ENCODE results near the gene CD44.

Gene CD44

DNA sequence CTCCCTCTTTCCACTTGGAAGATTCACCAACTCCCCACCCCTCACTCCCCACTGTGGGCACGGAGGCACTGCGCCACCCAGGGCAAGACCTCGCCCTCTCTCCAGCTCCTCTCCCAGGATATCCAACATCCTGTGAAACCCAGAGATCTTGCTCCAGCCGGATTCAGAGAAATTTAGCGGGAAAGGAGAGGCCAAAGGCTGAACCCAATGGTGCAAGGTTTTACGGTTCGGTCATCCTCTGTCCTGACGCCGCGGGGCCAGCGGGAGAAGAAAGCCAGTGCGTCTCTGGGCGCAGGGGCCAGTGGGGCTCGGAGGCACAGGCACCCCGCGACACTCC is 397 bp upstream of the CD44 start:
- no peak for TF ChIP-seq EZH2 (IDR thresholded peaks at IDR 0.05; ENCODE audit: borderline replicate concordance, low read depth, low read length, severe bottlenecking)
- TF ChIP-seq, protein P1, sequence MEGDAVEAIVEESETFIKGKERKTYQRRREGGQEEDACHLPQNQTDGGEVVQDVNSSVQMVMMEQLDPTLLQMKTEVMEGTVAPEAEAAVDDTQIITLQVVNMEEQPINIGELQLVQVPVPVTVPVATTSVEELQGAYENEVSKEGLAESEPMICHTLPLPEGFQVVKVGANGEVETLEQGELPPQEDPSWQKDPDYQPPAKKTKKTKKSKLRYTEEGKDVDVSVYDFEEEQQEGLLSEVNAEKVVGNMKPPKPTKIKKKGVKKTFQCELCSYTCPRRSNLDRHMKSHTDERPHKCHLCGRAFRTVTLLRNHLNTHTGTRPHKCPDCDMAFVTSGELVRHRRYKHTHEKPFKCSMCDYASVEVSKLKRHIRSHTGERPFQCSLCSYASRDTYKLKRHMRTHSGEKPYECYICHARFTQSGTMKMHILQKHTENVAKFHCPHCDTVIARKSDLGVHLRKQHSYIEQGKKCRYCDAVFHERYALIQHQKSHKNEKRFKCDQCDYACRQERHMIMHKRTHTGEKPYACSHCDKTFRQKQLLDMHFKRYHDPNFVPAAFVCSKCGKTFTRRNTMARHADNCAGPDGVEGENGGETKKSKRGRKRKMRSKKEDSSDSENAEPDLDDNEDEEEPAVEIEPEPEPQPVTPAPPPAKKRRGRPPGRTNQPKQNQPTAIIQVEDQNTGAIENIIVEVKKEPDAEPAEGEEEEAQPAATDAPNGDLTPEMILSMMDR (IDR thresholded peaks at IDR 0.05; ENCODE audit: borderline replicate concordance, extremely low read depth, low read length, poor library complexity, severe bottlenecking) = no peak
- ATAC-seq (ENCODE audit: insufficient read depth, low read depth) (no peak), DNase-seq (no peak)
- H3K9me3 ChIP-seq (ENCODE audit: insufficient read depth, low read length, severe bottlenecking) = no peaks in the 10 kb centered on the region
- H4K20me1 ChIP-seq (ENCODE audit: insufficient read depth, low read length) = peaks cover 6% of the 10 kb centered on the region; the same call in 1 of the 2 replicates
- H2AFZ ChIP-seq (ENCODE audit: low read depth, low read length) = peak overlapping the region; percentile 97
- H3K27ac ChIP-seq (ENCODE audit: low read length) = peak overlapping the region; percentile 87
- peak overlapping the region; percentile 60 to 89; a peak in 3 of 4 replicates for H3K4me3 ChIP-seq (ENCODE audit: low read depth in 1 of 2, low read length in 2 of 2)
- no peaks in the 10 kb centered on the region for H3K27me3 ChIP-seq (ENCODE audit: insufficient read depth, low read length, poor library complexity)
- peak overlapping the region; percentile 88 for H3K9ac ChIP-seq (ENCODE audit: low read depth, low read length)
- peaks cover 3% of the 10 kb centered on the region; the same call in 1 of the 2 replicates for H3K36me3 ChIP-seq (ENCODE audit: insufficient read depth, low read length)
- H3K4me1 ChIP-seq (ENCODE audit: insufficient read depth, low read length) = peaks cover 57% of the 10 kb centered on the region
- peaks cover 50% of the 10 kb centered on the region for H3K79me2 ChIP-seq (ENCODE audit: insufficient read depth, low read length)
- peak overlapping the region; percentile 92 for H3K4me2 ChIP-seq (ENCODE audit: insufficient read depth, low read length)

DNA sequence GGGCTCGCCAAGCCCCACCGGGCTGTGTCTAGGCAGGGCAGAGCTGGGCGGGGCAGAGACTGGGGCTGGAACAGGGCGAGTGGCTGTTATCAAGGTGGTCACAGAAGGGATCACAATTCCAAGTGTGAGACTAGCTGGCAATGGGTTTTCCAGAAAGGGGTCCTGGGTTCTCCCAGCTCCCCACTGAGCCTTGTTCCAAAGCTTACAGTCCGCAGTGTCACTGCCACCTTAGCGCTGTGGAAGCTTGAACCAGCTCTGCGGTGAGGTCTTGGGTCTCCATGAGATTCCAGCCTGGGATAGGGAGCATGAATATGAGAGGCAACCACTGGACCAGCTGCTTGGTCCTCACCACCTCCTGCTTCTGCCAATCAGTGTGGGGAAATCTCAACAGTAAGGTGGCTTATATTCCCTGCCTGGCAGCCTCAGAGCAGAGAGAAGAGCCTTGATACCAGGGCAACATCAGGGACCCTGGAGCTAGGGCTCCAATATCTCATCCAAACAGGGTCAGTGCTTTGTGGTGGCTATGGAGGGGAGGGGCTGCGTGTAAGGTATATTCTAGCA is 831 bp downstream of the CD44 start:
- Histone ChIP-seq H3K27me3 (ENCODE audit: insufficient read depth, low read length, poor library complexity) (no peaks in the 10 kb centered on the region), H3K9me3 (ENCODE audit: insufficient read depth, low read length, severe bottlenecking) (no peaks in the 10 kb centered on the region), H3K4me3 (ENCODE audit: low read depth in 1 of 2, low read length in 2 of 2) (peak overlapping the region; percentile 60 to 89), H2AFZ (ENCODE audit: low read depth, low read length) (peak overlapping the region; percentile 97), H3K9ac (ENCODE audit: low read depth, low read length) (peak overlapping the region; percentile 88), H4K20me1 (ENCODE audit: insufficient read depth, low read length) (peaks cover 10% of the 10 kb centered on the region; the same call in 1 of the 2 replicates), H3K36me3 (ENCODE audit: insufficient read depth, low read length) (peaks cover 4% of the 10 kb centered on the region), H3K4me2 (ENCODE audit: insufficient read depth, low read length) (peak overlapping the region; percentile 92), H3K27ac (ENCODE audit: low read length) (peak overlapping the region; percentile 87), H3K4me1 (ENCODE audit: insufficient read depth, low read length) (peaks cover 69% of the 10 kb centered on the region), H3K79me2 (ENCODE audit: insufficient read depth, low read length) (peaks cover 58% of the 10 kb centered on the region)
- peak; percentile 35 for DNase-seq
- no peak for TF ChIP-seq EZH2 (IDR thresholded peaks at IDR 0.05; ENCODE audit: borderline replicate concordance, low read depth, low read length, severe bottlenecking)
- TF ChIP-seq, protein P1 (IDR thresholded peaks at IDR 0.05; ENCODE audit: borderline replicate concordance, extremely low read depth, low read length, poor library complexity, severe bottlenecking) = no peak
- ATAC-seq (ENCODE audit: insufficient read depth, low read depth) = peak; percentile 20

DNA sequence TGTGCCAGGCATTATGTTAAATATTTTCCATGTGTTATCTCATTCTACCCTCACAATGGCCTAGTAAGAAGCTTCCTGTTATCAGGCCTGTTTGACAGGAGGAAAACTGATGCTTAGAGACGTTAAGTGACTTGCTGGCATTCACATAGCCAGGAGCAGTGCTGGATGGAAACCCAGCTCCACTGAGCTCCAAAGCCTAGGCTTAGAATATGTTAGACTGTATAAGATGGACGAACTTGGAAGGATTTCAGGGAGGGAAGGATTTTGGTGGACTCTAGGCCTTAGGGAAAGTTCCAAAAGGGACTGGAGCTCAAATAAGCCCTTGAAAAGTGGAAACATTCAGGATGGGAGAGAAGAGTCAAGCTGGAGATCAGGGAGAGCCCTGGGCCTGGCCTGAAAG is 2.1 kb downstream of the CD44 start:
- H3K27ac ChIP-seq (ENCODE audit: low read length) = peak overlapping the region; percentile 87
- peak overlapping the region in 1 of 2 experiments; percentile 89; a peak in 2 of 4 replicates for H3K4me3 ChIP-seq (ENCODE audit: low read depth in 1 of 2, low read length in 2 of 2)
- H3K4me1 ChIP-seq (ENCODE audit: insufficient read depth, low read length) = peaks cover 79% of the 10 kb centered on the region
- TF ChIP-seq, protein P1 (IDR thresholded peaks at IDR 0.05; ENCODE audit: borderline replicate concordance, extremely low read depth, low read length, poor library complexity, severe bottlenecking) = no peak
- TF ChIP-seq EZH2 (IDR thresholded peaks at IDR 0.05; ENCODE audit: borderline replicate concordance, low read depth, low read length, severe bottlenecking) = no peak
- DNase-seq (no peak), ATAC-seq (ENCODE audit: insufficient read depth, low read depth) (no peak)
- peak overlapping the region; percentile 92 for H3K4me2 ChIP-seq (ENCODE audit: insufficient read depth, low read length)
- peaks cover 12% of the 10 kb centered on the region; the same call in 1 of the 2 replicates for H4K20me1 ChIP-seq (ENCODE audit: insufficient read depth, low read length)
- no peak overlapping the region for H2AFZ ChIP-seq (ENCODE audit: low read depth, low read length)
- H3K9me3 ChIP-seq (ENCODE audit: insufficient read depth, low read length, severe bottlenecking) = no peaks in the 10 kb centered on the region
- peaks cover 11% of the 10 kb centered on the region for H3K36me3 ChIP-seq (ENCODE audit: insufficient read depth, low read length)
- H3K9ac ChIP-seq (ENCODE audit: low read depth, low read length) = peak overlapping the region; percentile 88
- H3K27me3 ChIP-seq (ENCODE audit: insufficient read depth, low read length, poor library complexity) = no peaks in the 10 kb centered on the region
- H3K79me2 ChIP-seq (ENCODE audit: insufficient read depth, low read length) = peaks cover 71% of the 10 kb centered on the region

All from DND-41 (cell line).